ENCODE results near the gene NBR1.

The NBR1 gene, protein sequence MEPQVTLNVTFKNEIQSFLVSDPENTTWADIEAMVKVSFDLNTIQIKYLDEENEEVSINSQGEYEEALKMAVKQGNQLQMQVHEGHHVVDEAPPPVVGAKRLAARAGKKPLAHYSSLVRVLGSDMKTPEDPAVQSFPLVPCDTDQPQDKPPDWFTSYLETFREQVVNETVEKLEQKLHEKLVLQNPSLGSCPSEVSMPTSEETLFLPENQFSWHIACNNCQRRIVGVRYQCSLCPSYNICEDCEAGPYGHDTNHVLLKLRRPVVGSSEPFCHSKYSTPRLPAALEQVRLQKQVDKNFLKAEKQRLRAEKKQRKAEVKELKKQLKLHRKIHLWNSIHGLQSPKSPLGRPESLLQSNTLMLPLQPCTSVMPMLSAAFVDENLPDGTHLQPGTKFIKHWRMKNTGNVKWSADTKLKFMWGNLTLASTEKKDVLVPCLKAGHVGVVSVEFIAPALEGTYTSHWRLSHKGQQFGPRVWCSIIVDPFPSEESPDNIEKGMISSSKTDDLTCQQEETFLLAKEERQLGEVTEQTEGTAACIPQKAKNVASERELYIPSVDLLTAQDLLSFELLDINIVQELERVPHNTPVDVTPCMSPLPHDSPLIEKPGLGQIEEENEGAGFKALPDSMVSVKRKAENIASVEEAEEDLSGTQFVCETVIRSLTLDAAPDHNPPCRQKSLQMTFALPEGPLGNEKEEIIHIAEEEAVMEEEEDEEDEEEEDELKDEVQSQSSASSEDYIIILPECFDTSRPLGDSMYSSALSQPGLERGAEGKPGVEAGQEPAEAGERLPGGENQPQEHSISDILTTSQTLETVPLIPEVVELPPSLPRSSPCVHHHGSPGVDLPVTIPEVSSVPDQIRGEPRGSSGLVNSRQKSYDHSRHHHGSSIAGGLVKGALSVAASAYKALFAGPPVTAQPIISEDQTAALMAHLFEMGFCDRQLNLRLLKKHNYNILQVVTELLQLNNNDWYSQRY

DNA sequence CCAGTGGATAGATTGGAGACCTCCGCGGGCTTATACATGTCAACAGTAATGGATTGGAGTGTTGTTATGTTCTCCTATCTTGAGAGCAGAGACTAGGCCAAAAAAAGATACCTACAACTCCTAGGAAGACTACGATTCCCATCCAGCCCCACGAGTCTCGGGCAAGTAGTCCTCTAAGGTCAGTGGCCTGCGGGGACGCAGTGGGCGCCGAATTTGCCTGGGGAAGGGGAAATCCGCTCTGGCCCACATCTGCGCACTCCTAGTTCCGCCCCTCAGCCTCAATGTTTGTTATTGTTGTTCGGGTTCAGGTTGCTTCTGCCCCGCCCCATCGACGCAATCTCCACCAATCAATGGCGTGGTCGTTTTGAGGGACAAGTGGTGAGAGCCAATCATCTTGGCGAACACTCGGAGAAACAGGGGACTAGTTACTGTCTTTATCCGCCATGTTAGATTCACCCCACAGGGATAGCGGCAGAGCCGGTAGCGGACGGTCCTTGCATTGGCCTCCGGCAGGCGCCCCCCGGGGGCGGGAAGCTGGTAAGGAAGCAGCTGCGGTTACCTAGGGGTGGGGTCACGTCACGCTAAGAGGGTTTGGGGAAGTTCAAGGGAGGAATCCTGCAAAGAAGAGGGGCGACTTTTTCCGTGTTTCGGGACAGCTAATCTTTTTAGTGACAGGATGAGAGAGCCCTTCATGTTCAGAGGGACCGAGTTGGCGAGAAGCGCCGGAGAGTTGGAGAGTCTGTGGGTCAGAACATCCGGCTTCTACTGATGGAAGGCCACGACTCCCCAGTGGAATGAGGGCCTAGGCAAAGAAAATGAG, at the start of gene NBR1:
Gene NBR1, plus strand, starts transcription at position 449 of the 820 bp plus-strand sequence. CDS start 4,586 bp downstream, outside the sequence.
- H3K36me3 ChIP-seq (ENCODE audit: control insufficient read depth, insufficient read depth, low read length), result no peaks in the 10 kb centered on the region
- H3K9ac ChIP-seq, result peak within 1 kb of the TSS; percentile 30
- H2AFZ ChIP-seq, result peak within 1 kb of the TSS; percentile 65
- H3K27me3 ChIP-seq (ENCODE audit: control insufficient read depth, insufficient read depth, low read length), result no peaks in the 10 kb centered on the region
- peak within 1 kb of the TSS; percentile 87 for H3K27ac ChIP-seq
- TF ChIP-seq, protein P1, sequence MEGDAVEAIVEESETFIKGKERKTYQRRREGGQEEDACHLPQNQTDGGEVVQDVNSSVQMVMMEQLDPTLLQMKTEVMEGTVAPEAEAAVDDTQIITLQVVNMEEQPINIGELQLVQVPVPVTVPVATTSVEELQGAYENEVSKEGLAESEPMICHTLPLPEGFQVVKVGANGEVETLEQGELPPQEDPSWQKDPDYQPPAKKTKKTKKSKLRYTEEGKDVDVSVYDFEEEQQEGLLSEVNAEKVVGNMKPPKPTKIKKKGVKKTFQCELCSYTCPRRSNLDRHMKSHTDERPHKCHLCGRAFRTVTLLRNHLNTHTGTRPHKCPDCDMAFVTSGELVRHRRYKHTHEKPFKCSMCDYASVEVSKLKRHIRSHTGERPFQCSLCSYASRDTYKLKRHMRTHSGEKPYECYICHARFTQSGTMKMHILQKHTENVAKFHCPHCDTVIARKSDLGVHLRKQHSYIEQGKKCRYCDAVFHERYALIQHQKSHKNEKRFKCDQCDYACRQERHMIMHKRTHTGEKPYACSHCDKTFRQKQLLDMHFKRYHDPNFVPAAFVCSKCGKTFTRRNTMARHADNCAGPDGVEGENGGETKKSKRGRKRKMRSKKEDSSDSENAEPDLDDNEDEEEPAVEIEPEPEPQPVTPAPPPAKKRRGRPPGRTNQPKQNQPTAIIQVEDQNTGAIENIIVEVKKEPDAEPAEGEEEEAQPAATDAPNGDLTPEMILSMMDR (IDR thresholded peaks at IDR 0.05), result peak; percentile 29
- H3K4me2 ChIP-seq (ENCODE audit: low read length), result peak within 1 kb of the TSS; percentile 93
- H3K4me3 ChIP-seq (ENCODE audit: low read depth, low read length), result peak within 1 kb of the TSS; percentile 94
- H3K4me1 ChIP-seq, result peaks cover 17% of the 10 kb centered on the region
- no peaks in the 10 kb centered on the region for H3K9me3 ChIP-seq (ENCODE audit: control insufficient read depth, low read length)
- peaks cover 25% of the 10 kb centered on the region for H3K79me2 ChIP-seq

DNA sequence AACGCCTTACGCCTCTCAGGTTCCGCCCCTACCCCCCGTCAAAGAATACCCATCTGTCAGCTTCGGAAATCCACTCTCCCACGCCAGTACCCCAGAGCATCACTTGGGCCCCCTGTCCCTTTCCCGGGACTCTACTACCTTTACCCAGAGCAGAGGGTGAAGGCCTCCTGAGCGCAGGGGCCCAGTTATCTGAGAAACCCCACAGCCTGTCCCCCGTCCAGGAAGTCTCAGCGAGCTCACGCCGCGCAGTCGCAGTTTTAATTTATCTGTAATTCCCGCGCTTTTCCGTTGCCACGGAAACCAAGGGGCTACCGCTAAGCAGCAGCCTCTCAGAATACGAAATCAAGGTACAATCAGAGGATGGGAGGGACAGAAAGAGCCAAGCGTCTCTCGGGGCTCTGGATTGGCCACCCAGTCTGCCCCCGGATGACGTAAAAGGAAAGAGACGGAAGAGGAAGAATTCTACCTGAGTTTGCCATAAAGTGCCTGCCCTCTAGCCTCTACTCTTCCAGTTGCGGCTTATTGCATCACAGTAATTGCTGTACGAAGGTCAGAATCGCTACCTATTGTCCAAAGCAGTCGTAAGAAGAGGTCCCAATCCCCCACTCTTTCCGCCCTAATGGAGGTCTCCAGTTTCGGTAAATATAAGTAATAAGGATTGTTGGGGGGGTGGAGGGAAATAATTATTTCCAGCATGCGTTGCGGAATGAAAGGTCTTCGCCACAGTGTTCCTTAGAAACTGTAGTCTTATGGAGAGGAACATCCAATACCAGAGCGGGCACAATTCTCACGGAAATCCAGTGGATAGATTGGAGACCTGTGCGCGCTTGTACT, 45.7 kb upstream of the NBR1 start, which contains the start of gene BRCA1:
Gene BRCA1, minus strand, starts transcription at position 232 of the 834 bp plus-strand sequence. CDS start 1,268 bp downstream, outside the sequence.
- H3K9me3 ChIP-seq (ENCODE audit: control insufficient read depth, low read length), result no peaks in the 10 kb centered on the region
- H3K79me2 ChIP-seq, result peaks cover 3% of the 10 kb centered on the region
- TF ChIP-seq, protein P1 (IDR thresholded peaks at IDR 0.05), result no peak
- H3K4me2 ChIP-seq (ENCODE audit: low read length), result peak within 1 kb of the TSS; percentile 86
- no peaks in the 10 kb centered on the region for H3K36me3 ChIP-seq (ENCODE audit: control insufficient read depth, insufficient read depth, low read length)
- H3K27ac ChIP-seq, result peak within 1 kb of the TSS; percentile 80
- peak within 1 kb of the TSS; percentile 98 for H3K4me3 ChIP-seq (ENCODE audit: low read depth, low read length)
- no peak within 1 kb of the TSS for H3K9ac ChIP-seq
- no peaks in the 10 kb centered on the region for H3K27me3 ChIP-seq (ENCODE audit: control insufficient read depth, insufficient read depth, low read length)
- H2AFZ ChIP-seq, result peak within 1 kb of the TSS; percentile 84
- H3K4me1 ChIP-seq, result peaks cover 2% of the 10 kb centered on the region

DNA sequence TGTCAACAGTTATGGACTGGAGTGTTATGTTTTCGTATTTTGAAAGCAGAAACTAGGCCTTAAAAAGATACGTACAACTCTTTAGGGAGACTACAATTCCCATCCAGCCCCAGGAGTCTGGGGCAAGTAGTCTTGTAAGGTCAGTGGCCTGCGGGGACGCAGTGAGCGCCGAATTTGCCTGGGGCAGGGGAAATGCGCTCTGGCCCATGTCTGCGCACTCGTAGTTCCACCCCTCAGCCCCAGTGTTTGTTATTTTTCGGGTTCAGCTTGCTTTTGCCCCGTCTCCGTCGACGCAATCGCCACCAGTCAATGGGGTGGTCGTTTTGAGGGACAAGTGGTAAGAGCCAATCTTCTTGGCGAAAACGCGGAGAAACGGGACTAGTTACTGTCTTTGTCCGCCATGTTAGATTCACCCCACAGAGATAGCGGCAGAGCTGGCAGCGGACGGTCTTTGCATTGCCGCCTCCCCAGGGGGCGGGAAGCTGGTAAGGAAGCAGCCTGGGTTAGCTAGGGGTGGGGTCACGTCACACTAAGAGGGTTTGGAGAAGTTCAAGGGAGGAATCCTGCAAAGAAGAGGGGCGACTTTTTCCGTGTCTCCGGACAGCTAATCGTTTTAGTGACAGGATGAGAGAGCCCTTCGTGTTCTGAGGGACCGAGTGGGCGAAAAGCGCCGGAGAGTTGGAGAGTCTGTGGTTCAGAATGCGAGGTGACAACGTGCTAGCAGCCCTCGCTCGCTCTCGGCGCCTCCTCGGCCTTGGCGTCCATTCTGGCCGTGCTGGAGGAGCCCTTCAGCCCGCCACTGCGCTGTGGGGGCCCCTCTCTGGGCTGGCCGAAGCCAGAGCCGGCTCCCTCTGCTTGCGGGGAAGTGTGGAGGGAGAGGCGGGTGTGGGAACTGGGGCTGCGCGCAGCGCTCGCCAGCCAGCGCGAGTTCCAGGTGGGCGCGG, 44.8 kb upstream of the NBR1 start:
- no peaks in the 10 kb centered on the region for H3K36me3 ChIP-seq (ENCODE audit: control insufficient read depth, insufficient read depth, low read length)
- peak overlapping the region; percentile 80 for H3K27ac ChIP-seq
- peak overlapping the region; percentile 84 for H2AFZ ChIP-seq
- H3K27me3 ChIP-seq (ENCODE audit: control insufficient read depth, insufficient read depth, low read length), result no peaks in the 10 kb centered on the region
- H3K4me1 ChIP-seq, result peaks cover 2% of the 10 kb centered on the region
- peaks cover 3% of the 10 kb centered on the region for H3K79me2 ChIP-seq
- H3K4me2 ChIP-seq (ENCODE audit: low read length), result peak overlapping the region; percentile 86
- no peaks in the 10 kb centered on the region for H3K9me3 ChIP-seq (ENCODE audit: control insufficient read depth, low read length)
- H3K4me3 ChIP-seq (ENCODE audit: low read depth, low read length), result peak overlapping the region; percentile 98
- H3K9ac ChIP-seq, result no peak overlapping the region
- TF ChIP-seq, protein P1 (IDR thresholded peaks at IDR 0.05), result no peak
